Thymus (tissue), 11 donors: Measurements from ENCODE around the gene CEACAM4. TPM values are rescaled to one million over a fixed set of nuclear protein-coding genes. Genes with fewer than 3 reads are reported as not detected.
A peak's percentile ranks its signal among the peaks of the same experiment; 100 is the strongest.

Experiments used
- DNase-seq, 9 donors: peaks; one replicate each; pipeline ENCODE4 v3.0.0-alpha.2; 2013; ENCODE audit warnings: low spot score in 9 of 9, low read depth in 6 of 9, missing footprints in 1 of 9
- H3K27ac ChIP-seq, 2 donors: one replicate each; pipeline ENCODE4 v1.5.1; 2013; ENCODE audit warnings: control low read depth in 1 of 2, low read depth in 1 of 2, low read length in 1 of 2, mild to moderate bottlenecking in 1 of 2, moderate library complexity in 1 of 2
- H3K27me3 ChIP-seq, 2 donors: one replicate each; pipeline ENCODE4 v1.5.1; 2013; ENCODE audit warnings: low read length in 1 of 2; ENCODE audit not compliant: control insufficient read depth in 2 of 2, insufficient read depth in 1 of 2
- H3K36me3 ChIP-seq, 2 donors: one replicate each; pipeline ENCODE4 v1.5.1; 2013; ENCODE audit warnings: low read length in 1 of 2, mild to moderate bottlenecking in 1 of 2, moderate library complexity in 1 of 2; ENCODE audit not compliant: control insufficient read depth in 2 of 2, insufficient read depth in 2 of 2
- H3K4me1 ChIP-seq, 2 donors: one replicate each; pipeline ENCODE4 v1.5.1; 2013; ENCODE audit warnings: low read length in 2 of 2; ENCODE audit not compliant: control insufficient read depth in 2 of 2, insufficient read depth in 2 of 2
- H3K4me3 ChIP-seq, 2 donors: one replicate each; pipeline ENCODE4 v1.5.1; 2013; ENCODE audit warnings: low read length in 2 of 2, control low read depth in 1 of 2, mild to moderate bottlenecking in 1 of 2
- H3K9me3 ChIP-seq, 2 donors: one replicate each; pipeline ENCODE4 v1.5.1; 2013; ENCODE audit warnings: low read length in 1 of 2, mild to moderate bottlenecking in 1 of 2; ENCODE audit not compliant: control insufficient read depth in 2 of 2, insufficient read depth in 1 of 2
- WGBS: extraction: QIAGEN DNeasy Blood & Tissue Kit; methylation state at CpG from one replicate; pipeline ENCODE4 v1.1.7; 2013; 5-methylcytosine and 5-hydroxymethylcytosine counted together
- polyA plus RNA-seq: library from polyadenylated mRNA; stranded (reverse); fragments of 200-250 nt; gene quantifications from one replicate; pipeline ENCODE4 v1.2.3, GENCODE V29; 2013
- total RNA-seq: library from RNA; stranded (reverse); fragments of 120-200 nt; gene quantifications from one replicate; pipeline ENCODE4 v1.2.4, GENCODE V29; 2013
- donor health status: healthy.

The CEACAM4 gene
- total and polyA plus RNA-seq, 2 donors, result 0.52 to 1.9 TPM

GRCh38 chr19:41621654-41622053 is 5.2 kb downstream of the CEACAM4 start:
- H3K4me3 ChIP-seq, result no peak overlapping the region
- H3K9me3 ChIP-seq, result no peaks in the 10 kb centered on the region
- no peaks in the 10 kb centered on the region for H3K36me3 ChIP-seq
- H3K27me3 ChIP-seq, result peaks cover 0 to under 1% of the 10 kb centered on the region in 2 donors
- H3K4me1 ChIP-seq, result no peaks in the 10 kb centered on the region
- DNase-seq, result no peak
- WGBS, result 23% methylated on average over 7 of the region's 7 CpGs
- H3K27ac ChIP-seq, result no peak overlapping the region

- Histone ChIP-seq H3K36me3 (no peaks in the 10 kb centered on the region), H3K27ac (no peak overlapping the region), H3K4me1 (no peaks in the 10 kb centered on the region), H3K27me3 (no peaks in the 10 kb centered on the region), H3K9me3 (no peaks in the 10 kb centered on the region), H3K4me3 (no peak overlapping the region)
- DNase-seq, result no peak
- WGBS, result 72% methylated on average over 4 of the region's 4 CpGs
Measured at GRCh38 chr19:41621226-41621625, 5.6 kb downstream of the CEACAM4 start.

GRCh38 chr19:41620171-41620570 is 6.7 kb downstream of the CEACAM4 start:
- no peak for DNase-seq
- WGBS, result 81% methylated on average over 5 of the region's 5 CpGs
- no peaks in the 10 kb centered on the region for H3K27me3 ChIP-seq
- no peaks in the 10 kb centered on the region for H3K4me1 ChIP-seq
- H3K4me3 ChIP-seq, result no peak overlapping the region
- H3K36me3 ChIP-seq, result no peaks in the 10 kb centered on the region
- no peak overlapping the region for H3K27ac ChIP-seq
- no peaks in the 10 kb centered on the region for H3K9me3 ChIP-seq

- no peak for DNase-seq
- 34% methylated on average over 7 of the region's 7 CpGs for WGBS
- H3K27me3 ChIP-seq, result no peaks in the 10 kb centered on the region
- no peak overlapping the region for H3K27ac ChIP-seq
- H3K4me1 ChIP-seq, result no peaks in the 10 kb centered on the region
- H3K9me3 ChIP-seq, result no peaks in the 10 kb centered on the region
- H3K36me3 ChIP-seq, result no peaks in the 10 kb centered on the region
- no peak overlapping the region for H3K4me3 ChIP-seq
Measured at GRCh38 chr19:41619018-41619556, 7.8 kb downstream of the CEACAM4 start.

- Histone ChIP-seq H3K27me3 (no peaks in the 10 kb centered on the region), H3K9me3 (no peaks in the 10 kb centered on the region), H3K4me3 (no peak overlapping the region), H3K36me3 (no peaks in the 10 kb centered on the region), H3K27ac (no peak overlapping the region), H3K4me1 (no peaks in the 10 kb centered on the region)
- whole genome bisulfite sequencing, result 96% methylated on average over 9 of the region's 9 CpGs
- no peak for DNase-seq
Measured at GRCh38 chr19:41617941-41618730, 8.7 kb downstream of the CEACAM4 start.

GRCh38 chr19:41616792-41617621 is 9.9 kb downstream of the CEACAM4 start:
- 58% methylated on average over 9 of the region's 9 CpGs for WGBS
- Histone ChIP-seq H3K36me3 (no peaks in the 10 kb centered on the region), H3K9me3 (no peaks in the 10 kb centered on the region), H3K4me3 (no peak overlapping the region), H3K4me1 (no peaks in the 10 kb centered on the region), H3K27me3 (no peaks in the 10 kb centered on the region), H3K27ac (no peak overlapping the region)
- peak in 1 of 9 donors; percentile 8 for DNase-seq

- 94% methylated on average over 4 of the region's 4 CpGs for WGBS
- H3K27ac ChIP-seq, result no peak overlapping the region
- no peaks in the 10 kb centered on the region for H3K27me3 ChIP-seq
- no peaks in the 10 kb centered on the region for H3K36me3 ChIP-seq
- no peaks in the 10 kb centered on the region for H3K9me3 ChIP-seq
- H3K4me1 ChIP-seq, result no peaks in the 10 kb centered on the region
- DNase-seq, result no peak
- H3K4me3 ChIP-seq, result no peak overlapping the region
Measured at GRCh38 chr19:41615207-41615606, 11.7 kb downstream of the CEACAM4 start.

- Histone ChIP-seq H3K9me3 (no peaks in the 10 kb centered on the region), H3K27me3 (no peaks in the 10 kb centered on the region), H3K36me3 (no peaks in the 10 kb centered on the region), H3K4me3 (no peak overlapping the region), H3K4me1 (no peaks in the 10 kb centered on the region), H3K27ac (no peak overlapping the region)
- DNase-seq, result no peak
- 92% methylated on average over 4 of the region's 4 CpGs for WGBS
Measured at GRCh38 chr19:41612483-41612882, 14.4 kb downstream of the CEACAM4 start.

- no peak overlapping the region for H3K27ac ChIP-seq
- no peaks in the 10 kb centered on the region for H3K36me3 ChIP-seq
- no peaks in the 10 kb centered on the region for H3K9me3 ChIP-seq
- DNase-seq, result no peak
- H3K27me3 ChIP-seq, result no peaks in the 10 kb centered on the region
- H3K4me3 ChIP-seq, result no peak overlapping the region
- no peaks in the 10 kb centered on the region for H3K4me1 ChIP-seq
Measured at GRCh38 chr19:41610789-41611188, 16.1 kb downstream of the CEACAM4 start.
